ENCODE data around the gene PCCA.
A peak's percentile ranks its signal among the peaks of the same experiment; 100 is the strongest.

The PCCA gene

GRCh38 chr13:100541897-100542825 is 453.3 kb downstream of the PCCA start:
- peaks cover 7% of the 10 kb centered on the region for H3K36me3 Mint-ChIP-seq
- H3K27ac Mint-ChIP-seq = no peak overlapping the region
- no peaks in the 10 kb centered on the region for H3K9me3 Mint-ChIP-seq
- H3K4me1 Mint-ChIP-seq = peaks cover 39% of the 10 kb centered on the region
- H3K4me3 Mint-ChIP-seq = peak overlapping the region; percentile 53
- no peaks in the 10 kb centered on the region for H3K27me3 Mint-ChIP-seq

- no peaks in the 10 kb centered on the region for H3K9me3 Mint-ChIP-seq
- peaks cover 32% of the 10 kb centered on the region for H3K4me1 Mint-ChIP-seq
- H3K36me3 Mint-ChIP-seq = peaks cover 7% of the 10 kb centered on the region
- no peak overlapping the region for H3K27ac Mint-ChIP-seq
- H3K4me3 Mint-ChIP-seq = peak overlapping the region; percentile 53
- H3K27me3 Mint-ChIP-seq = no peaks in the 10 kb centered on the region
These were observed 453.9 kb downstream of the PCCA start for GRCh38 chr13:100542826-100543156.

GRCh38 chr13:100543872-100544602 is 455.1 kb downstream of the PCCA start:
- no peaks in the 10 kb centered on the region for H3K27me3 Mint-ChIP-seq
- no peak overlapping the region for H3K4me3 Mint-ChIP-seq
- peaks cover 22% of the 10 kb centered on the region for H3K4me1 Mint-ChIP-seq
- H3K27ac Mint-ChIP-seq = no peak overlapping the region
- peaks cover 7% of the 10 kb centered on the region for H3K36me3 Mint-ChIP-seq
- no peaks in the 10 kb centered on the region for H3K9me3 Mint-ChIP-seq

GRCh38 chr13:100544866-100545683 is 456.2 kb downstream of the PCCA start:
- H3K4me1 Mint-ChIP-seq = peaks cover 16% of the 10 kb centered on the region
- H3K36me3 Mint-ChIP-seq = peaks cover 3% of the 10 kb centered on the region
- no peaks in the 10 kb centered on the region for H3K9me3 Mint-ChIP-seq
- H3K27me3 Mint-ChIP-seq = no peaks in the 10 kb centered on the region
- no peak overlapping the region for H3K4me3 Mint-ChIP-seq
- H3K27ac Mint-ChIP-seq = no peak overlapping the region

- Mint-ChIP-seq H3K27ac (no peak overlapping the region), H3K36me3 (peaks cover 3% of the 10 kb centered on the region), H3K27me3 (no peaks in the 10 kb centered on the region), H3K9me3 (no peaks in the 10 kb centered on the region), H3K4me3 (no peak overlapping the region), H3K4me1 (peaks cover 10% of the 10 kb centered on the region)
These were observed 456.8 kb downstream of the PCCA start for GRCh38 chr13:100545684-100546061.

- H3K4me1 Mint-ChIP-seq = peaks cover 9% of the 10 kb centered on the region
- no peaks in the 10 kb centered on the region for H3K27me3 Mint-ChIP-seq
- H3K27ac Mint-ChIP-seq = no peak overlapping the region
- H3K9me3 Mint-ChIP-seq = no peaks in the 10 kb centered on the region
- H3K36me3 Mint-ChIP-seq = peaks cover 1% of the 10 kb centered on the region
- no peak overlapping the region for H3K4me3 Mint-ChIP-seq
These were observed 458.0 kb downstream of the PCCA start for GRCh38 chr13:100546713-100547405.

GRCh38 chr13:100547791-100548201 is 458.9 kb downstream of the PCCA start:
- no peaks in the 10 kb centered on the region for H3K9me3 Mint-ChIP-seq
- H3K27ac Mint-ChIP-seq = no peak overlapping the region
- H3K36me3 Mint-ChIP-seq = peaks cover 1% of the 10 kb centered on the region
- no peaks in the 10 kb centered on the region for H3K27me3 Mint-ChIP-seq
- H3K4me1 Mint-ChIP-seq = peaks cover 2% of the 10 kb centered on the region
- no peak overlapping the region for H3K4me3 Mint-ChIP-seq

GRCh38 chr13:100549316-100549715 is 460.4 kb downstream of the PCCA start:
- Mint-ChIP-seq H3K9me3 (peaks cover under 1% of the 10 kb centered on the region), H3K36me3 (peaks cover 1% of the 10 kb centered on the region)

GRCh38 chr13:100552755-100553154 is 463.9 kb downstream of the PCCA start:
- peaks cover 4% of the 10 kb centered on the region for H3K9me3 Mint-ChIP-seq
- no peak overlapping the region for H3K27ac Mint-ChIP-seq
- H3K36me3 Mint-ChIP-seq = peaks cover 10% of the 10 kb centered on the region
- H3K4me3 Mint-ChIP-seq = no peak overlapping the region
- H3K4me1 Mint-ChIP-seq = no peaks in the 10 kb centered on the region
- no peaks in the 10 kb centered on the region for H3K27me3 Mint-ChIP-seq

More at GRCh38 chr13:100549316-100549715, 460.4 kb downstream of the PCCA start:
- Mint-ChIP-seq H3K4me3 (no peak overlapping the region), H3K27me3 (no peaks in the 10 kb centered on the region), H3K27ac (no peak overlapping the region), H3K4me1 (no peaks in the 10 kb centered on the region)

- no peak overlapping the region for H3K4me3 Mint-ChIP-seq
- no peaks in the 10 kb centered on the region for H3K27me3 Mint-ChIP-seq
- H3K36me3 Mint-ChIP-seq = peaks cover 12% of the 10 kb centered on the region
- H3K27ac Mint-ChIP-seq = no peak overlapping the region
- no peaks in the 10 kb centered on the region for H3K9me3 Mint-ChIP-seq
- no peaks in the 10 kb centered on the region for H3K4me1 Mint-ChIP-seq
These were observed 471.0 kb downstream of the PCCA start for GRCh38 chr13:100559886-100560285.

GRCh38 chr13:100560498-100561157 is 471.7 kb downstream of the PCCA start:
- no peaks in the 10 kb centered on the region for H3K9me3 Mint-ChIP-seq
- no peak overlapping the region for H3K4me3 Mint-ChIP-seq
- H3K36me3 Mint-ChIP-seq = peaks cover 14% of the 10 kb centered on the region
- H3K4me1 Mint-ChIP-seq = no peaks in the 10 kb centered on the region
- H3K27ac Mint-ChIP-seq = no peak overlapping the region
- no peaks in the 10 kb centered on the region for H3K27me3 Mint-ChIP-seq

GRCh38 chr13:100561158-100561499 is 472.2 kb downstream of the PCCA start:
- Mint-ChIP-seq H3K4me1 (no peaks in the 10 kb centered on the region), H3K27me3 (no peaks in the 10 kb centered on the region), H3K36me3 (peaks cover 14% of the 10 kb centered on the region), H3K27ac (no peak overlapping the region), H3K4me3 (no peak overlapping the region), H3K9me3 (no peaks in the 10 kb centered on the region)

GRCh38 chr13:100561599-100562204 is 472.8 kb downstream of the PCCA start:
- Mint-ChIP-seq H3K36me3 (peaks cover 16% of the 10 kb centered on the region), H3K4me3 (no peak overlapping the region), H3K27me3 (no peaks in the 10 kb centered on the region), H3K27ac (no peak overlapping the region), H3K9me3 (no peaks in the 10 kb centered on the region), H3K4me1 (no peaks in the 10 kb centered on the region)

- H3K27me3 Mint-ChIP-seq = no peaks in the 10 kb centered on the region
- no peak overlapping the region for H3K27ac Mint-ChIP-seq
- no peaks in the 10 kb centered on the region for H3K4me1 Mint-ChIP-seq
These were observed 474.9 kb downstream of the PCCA start for GRCh38 chr13:100563779-100564178.

More at GRCh38 chr13:100563779-100564178, 474.9 kb downstream of the PCCA start:
- H3K36me3 Mint-ChIP-seq = peaks cover 17% of the 10 kb centered on the region
- H3K9me3 Mint-ChIP-seq = no peaks in the 10 kb centered on the region
- H3K4me3 Mint-ChIP-seq = no peak overlapping the region

All from activated naive CD4-positive, alpha-beta T cell treated with anti-CD3 and anti-CD28 coated beads, Interleukin-2, amount 50 U/mL, for 24 hours (primary cell).